Smooth muscle cell (in vitro differentiated cells): Measurements from ENCODE around the gene KCNAB2. TPM values are rescaled to one million over a fixed set of nuclear protein-coding genes. Genes with fewer than 3 reads are reported as not detected.

Experiments
- DNase-seq: peaks from one replicate; lab custom pipeline; 2025; ENCODE audit not compliant: unreplicated experiment; lab: John Stamatoyannopoulos, UW
- H2AFZ ChIP-seq: fragments of 200-600 bp; sonication (generic); 2 replicates; pipeline ENCODE4 v1.6.0; 2016; ENCODE audit warnings: antibody characterized with exemption, low read depth, mild to moderate bottlenecking
- H3F3A ChIP-seq: fragments of 200-600 bp; sonication (generic); 2 replicates; pipeline ENCODE4 v1.6.0; 2017; ENCODE audit warnings: antibody characterized with exemption, low read depth
- H3K27ac ChIP-seq: fragments of 200-600 bp; sonication (generic); 2 replicates; pipeline ENCODE4 v1.5.1; 2016; ENCODE audit warnings: low read depth, mild to moderate bottlenecking
- H3K27me3 ChIP-seq: fragments of 200-600 bp; sonication (generic); 2 replicates; pipeline ENCODE4 v1.6.1; 2016; ENCODE audit warnings: low read depth, mild to moderate bottlenecking
- H3K36me3 ChIP-seq: fragments of 200-600 bp; sonication (generic); 2 replicates; pipeline ENCODE4 v1.5.1; 2016; ENCODE audit warnings: low read depth
- H3K4me1 ChIP-seq: fragments of 200-600 bp; sonication (generic); 2 replicates; pipeline ENCODE4 v1.5.1; 2016; ENCODE audit warnings: low read depth
- H3K4me2 ChIP-seq: fragments of 200-600 bp; sonication (generic); 2 replicates; pipeline ENCODE4 v1.6.0; 2016; ENCODE audit warnings: mild to moderate bottlenecking
- H3K4me3 ChIP-seq: fragments of 200-600 bp; sonication (generic); 2 replicates; pipeline ENCODE4 v1.5.1; 2016; ENCODE audit warnings: mild to moderate bottlenecking
- H3K79me2 ChIP-seq: fragments of 200-600 bp; sonication (generic); 2 replicates; pipeline ENCODE4 v1.6.0; 2016; ENCODE audit warnings: low read depth, mild to moderate bottlenecking
- H3K9ac ChIP-seq: fragments of 200-600 bp; sonication (generic); 2 replicates; pipeline ENCODE4 v1.6.0; 2016; ENCODE audit warnings: low read depth
- H3K9me3 ChIP-seq: fragments of 200-600 bp; sonication (generic); replicated peaks from 2 replicates; pipeline ENCODE4 v1.5.1; 2016; ENCODE audit warnings: low read depth
- H4K20me1 ChIP-seq: fragments of 200-600 bp; sonication (generic); 2 replicates; pipeline ENCODE4 v1.6.0; 2016; ENCODE audit warnings: low read depth
- CTCF ChIP-seq: fragments of 200-600 bp; sonication (generic); IDR thresholded peaks from 2 replicates; pipeline ENCODE4 v1.5.1; 2017; ENCODE audit warnings: borderline replicate concordance, mild to moderate bottlenecking, antibody characterized with exemption; ENCODE audit not compliant: insufficient read depth, poor library complexity, severe bottlenecking
- WGBS: methylation state at CpG from one replicate; pipeline ENCODE4 v1.1.7; 2016; ENCODE audit warnings: low lambda C conversion rate; 5-methylcytosine and 5-hydroxymethylcytosine counted together
- polyA plus RNA-seq: library from polyadenylated mRNA; unstranded; fragments of >200 nt; fragmentation: Nextera tagmentation; extraction: Ambion mirVana; gene quantifications from 2 replicates; pipeline ENCODE4 v1.2.1, GENCODE V29; 2016
- total RNA-seq: library from RNA; depleted of rRNA; stranded (reverse); fragments of >200 nt; gene quantifications from 2 replicates; pipeline ENCODE4 v1.2.3, GENCODE V29; 2014

Gene KCNAB2
- total and polyA plus RNA-seq, 2 experiments from 2014 or later = 3.6 to 3.9 TPM

GRCh38 chr1:6033124-6033523, 12.6 kb upstream of the KCNAB2 start:
- H2AFZ ChIP-seq = no peak overlapping the region
- no peaks in the 10 kb centered on the region for H3K36me3 ChIP-seq
- no peak overlapping the region for H3K4me2 ChIP-seq
- H3K9ac ChIP-seq = no peak overlapping the region
- no peaks in the 10 kb centered on the region for H3K9me3 ChIP-seq
- DNase-seq = no peak
- peaks cover 26% of the 10 kb centered on the region for H3K27me3 ChIP-seq
- no peaks in the 10 kb centered on the region for H3K4me1 ChIP-seq
- no peak for TF ChIP-seq CTCF
- 98% methylated on average over 8 of the region's 8 CpGs for WGBS
- H4K20me1 ChIP-seq = no peaks in the 10 kb centered on the region
- H3K79me2 ChIP-seq = no peaks in the 10 kb centered on the region
- no peak overlapping the region for H3K27ac ChIP-seq
- no peaks in the 10 kb centered on the region for H3F3A ChIP-seq
- no peak overlapping the region for H3K4me3 ChIP-seq

- H3K4me2 ChIP-seq = no peak overlapping the region
- 36% methylated on average over 21 of the region's 21 CpGs for WGBS
- no peak overlapping the region for H3K9ac ChIP-seq
- peak; percentile 44 for TF ChIP-seq CTCF
- no peak overlapping the region for H3K27ac ChIP-seq
- H3K27me3 ChIP-seq = peaks cover 26% of the 10 kb centered on the region
- H3K36me3 ChIP-seq = no peaks in the 10 kb centered on the region
- H3F3A ChIP-seq = no peaks in the 10 kb centered on the region
- no peaks in the 10 kb centered on the region for H3K4me1 ChIP-seq
- H3K9me3 ChIP-seq = no peaks in the 10 kb centered on the region
- H2AFZ ChIP-seq = no peak overlapping the region
- no peaks in the 10 kb centered on the region for H4K20me1 ChIP-seq
- no peaks in the 10 kb centered on the region for H3K79me2 ChIP-seq
- H3K4me3 ChIP-seq = no peak overlapping the region
- no peak for DNase-seq
Observed at GRCh38 chr1:6033986-6034749, 11.5 kb upstream of the KCNAB2 start.

GRCh38 chr1:6034750-6035096, 11.0 kb upstream of the KCNAB2 start:
- Histone ChIP-seq H3K27me3 (peaks cover 26% of the 10 kb centered on the region), H3K36me3 (no peaks in the 10 kb centered on the region), H3K27ac (no peak overlapping the region), H3K4me1 (no peaks in the 10 kb centered on the region), H3K4me2 (no peak overlapping the region), H3K79me2 (no peaks in the 10 kb centered on the region), H4K20me1 (no peaks in the 10 kb centered on the region), H3K9me3 (no peaks in the 10 kb centered on the region), H2AFZ (no peak overlapping the region), H3K9ac (no peak overlapping the region), H3F3A (no peaks in the 10 kb centered on the region), H3K4me3 (no peak overlapping the region)
- DNase-seq = no peak
- WGBS = 87% methylated on average over 10 of the region's 10 CpGs
- no peak for TF ChIP-seq CTCF

GRCh38 chr1:6035303-6035702, 10.4 kb upstream of the KCNAB2 start:
- DNase-seq = no peak
- H3K4me2 ChIP-seq = no peak overlapping the region
- no peaks in the 10 kb centered on the region for H3K4me1 ChIP-seq
- H3K79me2 ChIP-seq = no peaks in the 10 kb centered on the region
- H3K27me3 ChIP-seq = peaks cover 26% of the 10 kb centered on the region
- no peaks in the 10 kb centered on the region for H3K9me3 ChIP-seq
- H3K4me3 ChIP-seq = no peak overlapping the region
- H3F3A ChIP-seq = no peaks in the 10 kb centered on the region
- no peak overlapping the region for H3K27ac ChIP-seq
- H4K20me1 ChIP-seq = no peaks in the 10 kb centered on the region
- H3K36me3 ChIP-seq = no peaks in the 10 kb centered on the region
- WGBS = 84% methylated on average over 10 of the region's 15 CpGs
- H2AFZ ChIP-seq = no peak overlapping the region
- H3K9ac ChIP-seq = no peak overlapping the region
- TF ChIP-seq CTCF = no peak
